Parathyroid adenoma (tissue), 2 donors: ENCODE measurements around the gene ONECUT3.

Experiments used
- H2AFZ ChIP-seq: fragments of 300-600 bp; sonication (generic); one replicate; pipeline ENCODE4 v1.7.0; 2017; ENCODE audit warnings: antibody characterized with exemption, mild to moderate bottlenecking
- H3K27ac ChIP-seq: fragments of 300-600 bp; sonication (generic); one replicate; pipeline ENCODE4 v1.7.0; 2017
- H3K27me3 ChIP-seq: fragments of 300-600 bp; sonication (generic); one replicate; pipeline ENCODE4 v1.7.0; 2017; ENCODE audit warnings: low read length; ENCODE audit not compliant: control insufficient read depth, insufficient read depth
- H3K36me3 ChIP-seq: fragments of 300-600 bp; sonication (generic); one replicate; pipeline ENCODE4 v1.7.0; 2017; ENCODE audit warnings: low read length; ENCODE audit not compliant: control insufficient read depth, insufficient read depth
- H3K4me1 ChIP-seq: fragments of 300-600 bp; sonication (generic); one replicate; pipeline ENCODE4 v1.7.0; 2017; ENCODE audit warnings: control low read depth
- H3K4me2 ChIP-seq: fragments of 300-600 bp; sonication (generic); one replicate; pipeline ENCODE4 v1.7.0; 2017; ENCODE audit warnings: low read length
- H3K4me3 ChIP-seq: fragments of 300-600 bp; sonication (generic); one replicate; pipeline ENCODE4 v1.7.0; 2017; ENCODE audit warnings: low read depth, low read length
- H3K79me2 ChIP-seq: fragments of 300-600 bp; sonication (generic); one replicate; pipeline ENCODE4 v1.7.0; 2017; ENCODE audit warnings: control low read depth
- H3K9ac ChIP-seq: fragments of 300-600 bp; sonication (generic); one replicate; pipeline ENCODE4 v1.7.0; 2017; ENCODE audit warnings: mild to moderate bottlenecking
- H3K9me3 ChIP-seq: fragments of 300-600 bp; sonication (generic); one replicate; pipeline ENCODE4 v1.7.0; 2017; ENCODE audit warnings: low read length; ENCODE audit not compliant: control insufficient read depth
- TF ChIP-seq, protein P1 (sequence below): fragments of 300-600 bp; sonication (generic); IDR thresholded peaks from one replicate; pipeline ENCODE4 v1.7.0; 2017; ENCODE audit warnings: antibody characterized with exemption, mild to moderate bottlenecking
- donor health status: primary hyperparathyroidism.

ONECUT3 gene

DNA sequence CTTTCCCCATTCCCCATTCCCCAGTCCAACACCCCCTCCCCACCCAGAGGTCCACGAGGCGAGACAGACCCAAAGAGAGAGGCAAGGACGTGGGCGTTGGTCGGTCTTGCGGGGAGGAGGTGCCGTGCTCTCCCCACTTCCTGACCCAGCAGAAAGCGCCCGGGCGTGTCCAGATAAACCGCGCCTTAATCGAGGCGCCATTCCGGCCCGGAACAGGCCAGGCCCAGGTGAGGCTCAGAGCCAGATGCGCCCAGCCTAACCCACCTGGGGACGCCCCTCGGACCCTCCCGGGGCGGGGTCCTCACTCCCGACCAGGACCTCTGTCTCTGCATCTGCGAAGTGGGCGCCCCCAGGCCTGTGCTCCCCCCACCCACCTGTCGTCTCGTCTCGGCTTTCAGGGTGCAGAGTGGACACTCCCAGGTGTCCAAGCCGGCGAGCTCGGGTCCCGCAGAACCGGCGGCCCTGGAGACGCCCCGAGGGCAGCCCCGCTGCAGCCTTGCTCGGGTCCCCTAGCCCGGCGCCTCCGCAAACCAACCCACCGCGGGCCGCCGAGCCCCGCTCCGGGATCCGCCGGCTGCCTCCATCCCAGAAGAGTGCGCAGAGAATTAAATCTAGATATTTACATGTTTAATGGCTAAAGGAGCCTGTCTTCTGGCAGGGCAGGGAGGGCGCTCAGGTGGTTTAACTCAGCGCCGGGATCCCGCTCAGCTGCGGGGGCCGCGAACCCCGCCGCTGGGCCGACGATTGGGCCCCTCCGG lies 5.0 kb upstream of the ONECUT3 start:
- TF ChIP-seq, protein P1, sequence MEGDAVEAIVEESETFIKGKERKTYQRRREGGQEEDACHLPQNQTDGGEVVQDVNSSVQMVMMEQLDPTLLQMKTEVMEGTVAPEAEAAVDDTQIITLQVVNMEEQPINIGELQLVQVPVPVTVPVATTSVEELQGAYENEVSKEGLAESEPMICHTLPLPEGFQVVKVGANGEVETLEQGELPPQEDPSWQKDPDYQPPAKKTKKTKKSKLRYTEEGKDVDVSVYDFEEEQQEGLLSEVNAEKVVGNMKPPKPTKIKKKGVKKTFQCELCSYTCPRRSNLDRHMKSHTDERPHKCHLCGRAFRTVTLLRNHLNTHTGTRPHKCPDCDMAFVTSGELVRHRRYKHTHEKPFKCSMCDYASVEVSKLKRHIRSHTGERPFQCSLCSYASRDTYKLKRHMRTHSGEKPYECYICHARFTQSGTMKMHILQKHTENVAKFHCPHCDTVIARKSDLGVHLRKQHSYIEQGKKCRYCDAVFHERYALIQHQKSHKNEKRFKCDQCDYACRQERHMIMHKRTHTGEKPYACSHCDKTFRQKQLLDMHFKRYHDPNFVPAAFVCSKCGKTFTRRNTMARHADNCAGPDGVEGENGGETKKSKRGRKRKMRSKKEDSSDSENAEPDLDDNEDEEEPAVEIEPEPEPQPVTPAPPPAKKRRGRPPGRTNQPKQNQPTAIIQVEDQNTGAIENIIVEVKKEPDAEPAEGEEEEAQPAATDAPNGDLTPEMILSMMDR, result no peak
- H3K79me2 ChIP-seq, result no peaks in the 10 kb centered on the region
- no peaks in the 10 kb centered on the region for H3K36me3 ChIP-seq
- H3K4me2 ChIP-seq, result no peak overlapping the region
- no peaks in the 10 kb centered on the region for H3K9me3 ChIP-seq
- no peaks in the 10 kb centered on the region for H3K4me1 ChIP-seq
- no peak overlapping the region for H2AFZ ChIP-seq
- no peak overlapping the region for H3K4me3 ChIP-seq
- H3K9ac ChIP-seq, result no peak overlapping the region
- no peak overlapping the region for H3K27ac ChIP-seq
- peaks cover 32% of the 10 kb centered on the region for H3K27me3 ChIP-seq

DNA sequence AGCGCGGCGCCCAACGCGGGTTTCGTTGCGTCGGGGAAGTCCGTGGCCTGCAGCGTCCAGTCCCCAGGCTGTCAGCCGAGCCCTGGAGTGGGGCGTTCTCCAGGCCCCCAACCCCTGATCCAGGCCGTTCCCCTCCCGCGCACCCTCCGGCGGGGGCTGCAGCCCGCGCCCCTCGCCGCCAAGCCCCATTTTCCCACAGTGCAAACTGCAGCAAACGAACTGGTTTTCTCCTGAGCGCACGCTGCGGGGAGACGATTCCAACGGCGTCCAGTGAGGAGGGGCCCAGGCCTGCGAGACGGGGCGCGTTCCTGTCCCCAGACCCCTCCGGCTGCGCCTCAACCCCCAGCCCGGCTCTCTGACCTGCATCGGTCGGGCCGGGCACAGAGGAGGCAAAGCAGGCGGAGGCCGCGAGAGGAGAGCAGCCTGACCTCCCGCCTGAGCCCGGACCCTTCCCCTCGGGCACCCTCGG lies 4.4 kb upstream of the ONECUT3 start:
- H3K27ac ChIP-seq, result no peak overlapping the region
- H3K4me1 ChIP-seq, result no peaks in the 10 kb centered on the region
- no peak overlapping the region for H3K9ac ChIP-seq
- H3K4me2 ChIP-seq, result peak overlapping the region; percentile 28
- H2AFZ ChIP-seq, result no peak overlapping the region
- no peak overlapping the region for H3K4me3 ChIP-seq
- no peaks in the 10 kb centered on the region for H3K79me2 ChIP-seq
- no peaks in the 10 kb centered on the region for H3K9me3 ChIP-seq
- H3K27me3 ChIP-seq, result peaks cover 32% of the 10 kb centered on the region
- no peaks in the 10 kb centered on the region for H3K36me3 ChIP-seq
- TF ChIP-seq, protein P1, result no peak

DNA sequence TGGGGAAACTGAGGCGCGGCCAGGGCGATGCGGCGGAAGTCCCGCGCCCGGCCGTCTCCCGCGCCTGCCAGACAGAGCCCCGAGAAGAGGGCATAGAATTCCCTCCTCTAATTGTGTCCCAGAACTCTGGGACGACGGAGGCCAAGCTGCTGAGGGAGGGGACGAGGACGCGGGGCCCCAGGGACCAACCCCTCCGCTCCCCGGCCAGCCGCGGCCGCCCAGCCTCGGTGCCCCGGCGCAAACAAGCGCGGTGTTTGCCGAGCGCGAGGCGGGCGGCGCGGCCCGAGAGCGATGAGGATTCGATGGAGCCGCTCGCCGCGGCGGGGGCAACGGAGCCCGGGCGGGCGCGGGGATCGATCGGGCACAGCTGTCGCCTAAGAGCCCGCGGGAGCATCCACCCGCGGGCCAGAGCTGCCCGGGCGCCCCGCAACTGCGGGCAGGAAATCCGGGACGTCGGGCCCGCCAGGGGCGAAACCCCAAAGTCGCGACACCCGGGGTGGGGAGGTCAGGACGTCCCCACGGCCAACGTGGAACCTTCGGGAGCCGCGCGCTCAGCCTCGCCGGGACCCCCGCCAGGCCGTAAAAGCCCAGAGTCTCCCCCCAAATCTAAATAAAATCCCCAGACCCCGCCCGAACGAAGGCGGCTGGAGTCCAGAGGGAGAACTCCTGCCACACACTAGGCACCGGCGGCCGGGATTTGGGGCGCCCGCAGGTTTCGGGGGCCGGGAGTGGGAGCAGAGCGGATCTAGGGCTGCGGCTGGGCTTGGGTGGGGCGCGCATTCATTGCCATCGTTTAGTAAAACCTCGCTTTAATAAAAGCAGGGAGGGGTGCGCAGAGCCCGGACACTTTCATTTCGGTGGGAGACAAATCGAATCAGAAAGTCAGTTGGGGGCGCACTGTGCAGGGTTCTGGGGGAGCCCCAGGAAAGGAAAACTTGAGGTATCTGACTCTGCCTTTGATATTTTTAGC lies 3.6 kb upstream of the ONECUT3 start:
- Histone ChIP-seq H2AFZ (peak overlapping the region; percentile 22), H3K27ac (no peak overlapping the region), H3K4me1 (no peaks in the 10 kb centered on the region), H3K9me3 (no peaks in the 10 kb centered on the region), H3K9ac (no peak overlapping the region), H3K36me3 (no peaks in the 10 kb centered on the region), H3K27me3 (peaks cover 31% of the 10 kb centered on the region), H3K4me2 (peak overlapping the region; percentile 28), H3K4me3 (no peak overlapping the region), H3K79me2 (no peaks in the 10 kb centered on the region)
- TF ChIP-seq, protein P1, result no peak

DNA sequence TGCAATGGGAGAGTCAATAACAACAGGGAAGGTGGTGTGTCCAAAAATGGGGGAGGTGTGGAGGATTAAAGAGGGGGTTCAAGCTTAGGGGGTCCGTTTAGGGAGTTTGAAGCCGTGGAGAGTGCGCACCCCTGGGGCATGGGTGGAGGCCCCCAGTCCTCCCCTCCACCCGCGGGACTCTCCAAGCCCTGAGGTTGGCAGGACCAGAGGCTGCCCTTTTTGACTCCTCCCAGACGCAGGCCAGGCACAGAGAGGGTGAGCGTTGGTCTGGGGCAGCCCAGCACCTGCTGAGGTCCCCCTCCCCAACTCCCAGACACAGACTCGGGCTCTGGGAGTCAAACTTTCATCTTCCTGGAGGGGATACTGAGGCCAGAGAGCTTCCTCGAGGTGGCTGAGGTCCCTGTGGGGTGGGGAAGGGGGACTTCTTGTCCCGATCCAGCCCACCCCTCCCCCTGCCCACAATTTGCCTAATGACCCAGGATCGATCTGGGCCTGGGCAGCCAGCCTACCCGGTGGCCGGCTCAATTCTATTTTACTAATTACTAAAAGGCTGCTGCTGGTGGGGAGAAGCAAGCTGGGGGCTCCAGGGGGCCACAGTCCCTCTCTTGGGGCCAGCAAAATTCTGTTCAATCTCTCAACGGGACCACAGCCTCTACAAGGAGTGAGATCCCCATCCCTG lies 2.8 kb upstream of the ONECUT3 start:
- Histone ChIP-seq H2AFZ (no peak overlapping the region), H3K4me1 (no peaks in the 10 kb centered on the region), H3K27ac (no peak overlapping the region), H3K4me3 (no peak overlapping the region), H3K27me3 (peaks cover 25% of the 10 kb centered on the region), H3K79me2 (no peaks in the 10 kb centered on the region), H3K9me3 (no peaks in the 10 kb centered on the region), H3K4me2 (no peak overlapping the region), H3K9ac (no peak overlapping the region), H3K36me3 (no peaks in the 10 kb centered on the region)
- TF ChIP-seq, protein P1, result no peak
